Measurements from ENCODE around the gene ACTN3. TPM values are rescaled to one million over a fixed set of nuclear protein-coding genes. Genes with fewer than 3 reads are reported as not detected.

The ACTN3 gene
- total RNA-seq, 1 experiment from 2014 or later = 18.5 TPM

DNA sequence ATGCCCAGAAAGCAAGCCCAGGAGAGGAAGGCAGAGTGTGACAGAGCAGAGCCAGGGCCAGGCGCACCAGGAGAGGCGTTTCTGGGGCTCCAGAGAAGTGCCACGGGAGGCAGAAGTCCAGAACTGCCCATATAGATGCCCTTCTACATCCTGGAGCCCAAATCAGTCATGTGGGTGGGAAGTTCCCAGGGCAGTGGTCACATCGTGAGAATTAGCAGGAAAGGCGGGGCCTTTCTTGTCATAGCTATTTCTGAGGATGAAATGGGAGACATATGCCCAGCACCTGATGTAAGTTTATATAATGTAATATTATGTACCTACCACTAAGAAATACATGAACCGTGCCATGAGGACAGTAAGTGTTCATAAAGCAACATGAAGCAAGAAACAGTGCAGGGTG is 13.9 kb upstream of the ACTN3 start (continued):
- TF ChIP-seq, protein P1, sequence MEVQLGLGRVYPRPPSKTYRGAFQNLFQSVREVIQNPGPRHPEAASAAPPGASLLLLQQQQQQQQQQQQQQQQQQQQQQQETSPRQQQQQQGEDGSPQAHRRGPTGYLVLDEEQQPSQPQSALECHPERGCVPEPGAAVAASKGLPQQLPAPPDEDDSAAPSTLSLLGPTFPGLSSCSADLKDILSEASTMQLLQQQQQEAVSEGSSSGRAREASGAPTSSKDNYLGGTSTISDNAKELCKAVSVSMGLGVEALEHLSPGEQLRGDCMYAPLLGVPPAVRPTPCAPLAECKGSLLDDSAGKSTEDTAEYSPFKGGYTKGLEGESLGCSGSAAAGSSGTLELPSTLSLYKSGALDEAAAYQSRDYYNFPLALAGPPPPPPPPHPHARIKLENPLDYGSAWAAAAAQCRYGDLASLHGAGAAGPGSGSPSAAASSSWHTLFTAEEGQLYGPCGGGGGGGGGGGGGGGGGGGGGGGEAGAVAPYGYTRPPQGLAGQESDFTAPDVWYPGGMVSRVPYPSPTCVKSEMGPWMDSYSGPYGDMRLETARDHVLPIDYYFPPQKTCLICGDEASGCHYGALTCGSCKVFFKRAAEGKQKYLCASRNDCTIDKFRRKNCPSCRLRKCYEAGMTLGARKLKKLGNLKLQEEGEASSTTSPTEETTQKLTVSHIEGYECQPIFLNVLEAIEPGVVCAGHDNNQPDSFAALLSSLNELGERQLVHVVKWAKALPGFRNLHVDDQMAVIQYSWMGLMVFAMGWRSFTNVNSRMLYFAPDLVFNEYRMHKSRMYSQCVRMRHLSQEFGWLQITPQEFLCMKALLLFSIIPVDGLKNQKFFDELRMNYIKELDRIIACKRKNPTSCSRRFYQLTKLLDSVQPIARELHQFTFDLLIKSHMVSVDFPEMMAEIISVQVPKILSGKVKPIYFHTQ (CRISPR knock-in tag; IDR thresholded peaks at IDR 0.05) = no peak
- TF ChIP-seq CBFB (CRISPR knock-in tag; IDR thresholded peaks at IDR 0.05; ENCODE audit: low read depth) (no peak), GABPB1 (CRISPR knock-in tag; IDR thresholded peaks at IDR 0.05) (no peak), ZNF317 (CRISPR knock-in tag; IDR thresholded peaks at IDR 0.05; ENCODE audit: borderline replicate concordance, low read depth) (no peak), CREM (CRISPR knock-in tag; IDR thresholded peaks at IDR 0.05) (no peak), TEAD4 (CRISPR knock-in tag; IDR thresholded peaks at IDR 0.05) (no peak)
- TF ChIP-seq, protein P2, sequence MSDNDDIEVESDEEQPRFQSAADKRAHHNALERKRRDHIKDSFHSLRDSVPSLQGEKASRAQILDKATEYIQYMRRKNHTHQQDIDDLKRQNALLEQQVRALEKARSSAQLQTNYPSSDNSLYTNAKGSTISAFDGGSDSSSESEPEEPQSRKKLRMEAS (CRISPR knock-in tag; IDR thresholded peaks at IDR 0.05) = no peak
- TF ChIP-seq, protein P3, sequence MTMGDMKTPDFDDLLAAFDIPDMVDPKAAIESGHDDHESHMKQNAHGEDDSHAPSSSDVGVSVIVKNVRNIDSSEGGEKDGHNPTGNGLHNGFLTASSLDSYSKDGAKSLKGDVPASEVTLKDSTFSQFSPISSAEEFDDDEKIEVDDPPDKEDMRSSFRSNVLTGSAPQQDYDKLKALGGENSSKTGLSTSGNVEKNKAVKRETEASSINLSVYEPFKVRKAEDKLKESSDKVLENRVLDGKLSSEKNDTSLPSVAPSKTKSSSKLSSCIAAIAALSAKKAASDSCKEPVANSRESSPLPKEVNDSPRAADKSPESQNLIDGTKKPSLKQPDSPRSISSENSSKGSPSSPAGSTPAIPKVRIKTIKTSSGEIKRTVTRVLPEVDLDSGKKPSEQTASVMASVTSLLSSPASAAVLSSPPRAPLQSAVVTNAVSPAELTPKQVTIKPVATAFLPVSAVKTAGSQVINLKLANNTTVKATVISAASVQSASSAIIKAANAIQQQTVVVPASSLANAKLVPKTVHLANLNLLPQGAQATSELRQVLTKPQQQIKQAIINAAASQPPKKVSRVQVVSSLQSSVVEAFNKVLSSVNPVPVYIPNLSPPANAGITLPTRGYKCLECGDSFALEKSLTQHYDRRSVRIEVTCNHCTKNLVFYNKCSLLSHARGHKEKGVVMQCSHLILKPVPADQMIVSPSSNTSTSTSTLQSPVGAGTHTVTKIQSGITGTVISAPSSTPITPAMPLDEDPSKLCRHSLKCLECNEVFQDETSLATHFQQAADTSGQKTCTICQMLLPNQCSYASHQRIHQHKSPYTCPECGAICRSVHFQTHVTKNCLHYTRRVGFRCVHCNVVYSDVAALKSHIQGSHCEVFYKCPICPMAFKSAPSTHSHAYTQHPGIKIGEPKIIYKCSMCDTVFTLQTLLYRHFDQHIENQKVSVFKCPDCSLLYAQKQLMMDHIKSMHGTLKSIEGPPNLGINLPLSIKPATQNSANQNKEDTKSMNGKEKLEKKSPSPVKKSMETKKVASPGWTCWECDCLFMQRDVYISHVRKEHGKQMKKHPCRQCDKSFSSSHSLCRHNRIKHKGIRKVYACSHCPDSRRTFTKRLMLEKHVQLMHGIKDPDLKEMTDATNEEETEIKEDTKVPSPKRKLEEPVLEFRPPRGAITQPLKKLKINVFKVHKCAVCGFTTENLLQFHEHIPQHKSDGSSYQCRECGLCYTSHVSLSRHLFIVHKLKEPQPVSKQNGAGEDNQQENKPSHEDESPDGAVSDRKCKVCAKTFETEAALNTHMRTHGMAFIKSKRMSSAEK (CRISPR knock-in tag; IDR thresholded peaks at IDR 0.05; ENCODE audit: borderline replicate concordance) = no peak
- TF ChIP-seq, protein P4, sequence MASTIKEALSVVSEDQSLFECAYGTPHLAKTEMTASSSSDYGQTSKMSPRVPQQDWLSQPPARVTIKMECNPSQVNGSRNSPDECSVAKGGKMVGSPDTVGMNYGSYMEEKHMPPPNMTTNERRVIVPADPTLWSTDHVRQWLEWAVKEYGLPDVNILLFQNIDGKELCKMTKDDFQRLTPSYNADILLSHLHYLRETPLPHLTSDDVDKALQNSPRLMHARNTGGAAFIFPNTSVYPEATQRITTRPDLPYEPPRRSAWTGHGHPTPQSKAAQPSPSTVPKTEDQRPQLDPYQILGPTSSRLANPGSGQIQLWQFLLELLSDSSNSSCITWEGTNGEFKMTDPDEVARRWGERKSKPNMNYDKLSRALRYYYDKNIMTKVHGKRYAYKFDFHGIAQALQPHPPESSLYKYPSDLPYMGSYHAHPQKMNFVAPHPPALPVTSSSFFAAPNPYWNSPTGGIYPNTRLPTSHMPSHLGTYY (CRISPR knock-in tag; IDR thresholded peaks at IDR 0.05) = no peak
- TF ChIP-seq, protein P5, sequence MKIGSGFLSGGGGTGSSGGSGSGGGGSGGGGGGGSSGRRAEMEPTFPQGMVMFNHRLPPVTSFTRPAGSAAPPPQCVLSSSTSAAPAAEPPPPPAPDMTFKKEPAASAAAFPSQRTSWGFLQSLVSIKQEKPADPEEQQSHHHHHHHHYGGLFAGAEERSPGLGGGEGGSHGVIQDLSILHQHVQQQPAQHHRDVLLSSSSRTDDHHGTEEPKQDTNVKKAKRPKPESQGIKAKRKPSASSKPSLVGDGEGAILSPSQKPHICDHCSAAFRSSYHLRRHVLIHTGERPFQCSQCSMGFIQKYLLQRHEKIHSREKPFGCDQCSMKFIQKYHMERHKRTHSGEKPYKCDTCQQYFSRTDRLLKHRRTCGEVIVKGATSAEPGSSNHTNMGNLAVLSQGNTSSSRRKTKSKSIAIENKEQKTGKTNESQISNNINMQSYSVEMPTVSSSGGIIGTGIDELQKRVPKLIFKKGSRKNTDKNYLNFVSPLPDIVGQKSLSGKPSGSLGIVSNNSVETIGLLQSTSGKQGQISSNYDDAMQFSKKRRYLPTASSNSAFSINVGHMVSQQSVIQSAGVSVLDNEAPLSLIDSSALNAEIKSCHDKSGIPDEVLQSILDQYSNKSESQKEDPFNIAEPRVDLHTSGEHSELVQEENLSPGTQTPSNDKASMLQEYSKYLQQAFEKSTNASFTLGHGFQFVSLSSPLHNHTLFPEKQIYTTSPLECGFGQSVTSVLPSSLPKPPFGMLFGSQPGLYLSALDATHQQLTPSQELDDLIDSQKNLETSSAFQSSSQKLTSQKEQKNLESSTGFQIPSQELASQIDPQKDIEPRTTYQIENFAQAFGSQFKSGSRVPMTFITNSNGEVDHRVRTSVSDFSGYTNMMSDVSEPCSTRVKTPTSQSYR (CRISPR knock-in tag; IDR thresholded peaks at IDR 0.05) = no peak

DNA sequence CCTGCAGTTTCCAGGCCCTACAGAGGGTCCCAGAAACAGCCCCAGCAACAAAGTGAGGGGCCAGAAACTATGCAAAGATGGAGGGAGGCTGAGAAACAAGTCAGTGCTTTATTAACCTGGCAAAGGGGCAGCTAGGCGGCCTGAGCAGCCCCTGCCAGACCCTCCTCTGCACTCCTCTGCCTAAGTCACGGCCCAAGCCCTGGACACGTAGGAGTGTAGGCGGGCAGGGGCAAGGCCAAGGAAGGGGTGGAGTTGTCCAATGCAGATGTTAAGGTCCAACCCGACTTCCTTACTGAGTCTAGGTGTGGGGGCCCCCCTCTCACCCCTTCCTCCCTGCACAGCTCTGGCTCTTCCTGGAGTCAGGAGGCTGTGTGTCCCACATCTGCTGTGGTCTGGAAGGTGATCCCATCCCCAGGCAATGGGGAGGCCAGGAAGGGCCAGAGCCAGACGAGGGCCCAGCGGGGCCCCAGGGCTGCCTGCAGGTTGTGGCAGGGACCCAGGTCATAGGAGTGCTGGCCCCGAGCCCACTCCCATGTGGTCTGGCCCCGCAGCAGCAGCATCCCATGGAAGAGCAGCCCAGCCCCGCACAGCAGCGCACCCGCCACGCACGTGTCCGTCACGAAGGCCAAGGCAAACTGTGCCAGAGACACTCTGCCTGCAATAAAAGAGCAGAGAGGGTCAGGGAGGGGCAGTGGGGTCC is 7.4 kb upstream of the ACTN3 start:
- 0 out of 2 replicates have a peak overlapping the region, but pooled peaks have one; percentile 33 for H3K27ac Mint-ChIP-seq
- TF ChIP-seq GABPB1 (CRISPR knock-in tag; IDR thresholded peaks at IDR 0.05) (no peak), RELA (CRISPR knock-in tag; IDR thresholded peaks at IDR 0.05; ENCODE audit: borderline replicate concordance) (0 out of 2 replicates have a peak, but pooled peaks have one; percentile 64)
- TF ChIP-seq, protein P6, sequence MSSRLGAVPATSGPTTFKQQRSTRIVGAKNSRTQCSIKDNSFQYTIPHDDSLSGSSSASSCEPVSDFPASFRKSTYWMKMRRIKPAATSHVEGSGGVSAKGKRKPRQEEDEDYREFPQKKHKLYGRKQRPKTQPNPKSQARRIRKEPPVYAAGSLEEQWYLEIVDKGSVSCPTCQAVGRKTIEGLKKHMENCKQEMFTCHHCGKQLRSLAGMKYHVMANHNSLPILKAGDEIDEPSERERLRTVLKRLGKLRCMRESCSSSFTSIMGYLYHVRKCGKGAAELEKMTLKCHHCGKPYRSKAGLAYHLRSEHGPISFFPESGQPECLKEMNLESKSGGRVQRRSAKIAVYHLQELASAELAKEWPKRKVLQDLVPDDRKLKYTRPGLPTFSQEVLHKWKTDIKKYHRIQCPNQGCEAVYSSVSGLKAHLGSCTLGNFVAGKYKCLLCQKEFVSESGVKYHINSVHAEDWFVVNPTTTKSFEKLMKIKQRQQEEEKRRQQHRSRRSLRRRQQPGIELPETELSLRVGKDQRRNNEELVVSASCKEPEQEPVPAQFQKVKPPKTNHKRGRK (CRISPR knock-in tag; IDR thresholded peaks at IDR 0.05; ENCODE audit: borderline replicate concordance) = no peak
- TF ChIP-seq, protein P7, sequence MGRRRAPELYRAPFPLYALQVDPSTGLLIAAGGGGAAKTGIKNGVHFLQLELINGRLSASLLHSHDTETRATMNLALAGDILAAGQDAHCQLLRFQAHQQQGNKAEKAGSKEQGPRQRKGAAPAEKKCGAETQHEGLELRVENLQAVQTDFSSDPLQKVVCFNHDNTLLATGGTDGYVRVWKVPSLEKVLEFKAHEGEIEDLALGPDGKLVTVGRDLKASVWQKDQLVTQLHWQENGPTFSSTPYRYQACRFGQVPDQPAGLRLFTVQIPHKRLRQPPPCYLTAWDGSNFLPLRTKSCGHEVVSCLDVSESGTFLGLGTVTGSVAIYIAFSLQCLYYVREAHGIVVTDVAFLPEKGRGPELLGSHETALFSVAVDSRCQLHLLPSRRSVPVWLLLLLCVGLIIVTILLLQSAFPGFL (CRISPR knock-in tag; IDR thresholded peaks at IDR 0.05; ENCODE audit: borderline replicate concordance) = no peak
- H3K4me3 Mint-ChIP-seq = no peak overlapping the region
- no peaks in the 10 kb centered on the region for H3K27me3 Mint-ChIP-seq (ENCODE audit: low read depth)
- peaks cover 12% of the 10 kb centered on the region for H3K36me3 Mint-ChIP-seq
- ChIA-PET POLR2A (interaction anchor here (0.5 kb wide), 1 partner anchor 27 kb away, joined by 3 read pairs; no protein-coding TSS in a partner anchor), CTCF (interaction anchor here (0.6 to 1.0 kb wide), 2 partner anchors 32 to 139 kb away, joined by 3 to 4 read pairs; partner anchors contain the start of gene RBM4B)
- peaks cover 15% of the 10 kb centered on the region for H3K4me1 Mint-ChIP-seq
- H3K9me3 Mint-ChIP-seq = no peaks in the 10 kb centered on the region
- ATAC-seq (no peak), DNase-seq (ENCODE audit: low spot score) (no peak)
